Liver (tissue), 9 donors: Measurements from ENCODE around the gene TMEM175. TPM values are rescaled to one million over a fixed set of nuclear protein-coding genes. Genes with fewer than 3 reads are reported as not detected.

Source experiments
- DNase-seq: peaks from one replicate; pipeline ENCODE4 v3.0.0-alpha.2; 2017; ENCODE audit warnings: low spot score
- H3K27ac ChIP-seq, 2 donors: one replicate each; pipeline ENCODE4 v1.7.0; 2013; ENCODE audit warnings: inconsistent platforms in 2 of 2, low read length in 2 of 2, control low read depth in 1 of 2, low read depth in 1 of 2, mild to moderate bottlenecking in 1 of 2
- H3K27me3 ChIP-seq, 4 donors: one replicate each; pipeline versions ENCODE4 v1.6.1 to v1.7.0; 2013; ENCODE audit warnings: low read length in 3 of 4, inconsistent platforms in 1 of 4, mild to moderate bottlenecking in 1 of 4, moderate library complexity in 1 of 4; ENCODE audit not compliant: control insufficient read depth in 4 of 4, insufficient read depth in 4 of 4
- H3K36me3 ChIP-seq, 4 donors: one replicate each; pipeline versions ENCODE4 v1.6.1 to v1.7.0; 2013; ENCODE audit warnings: low read length in 3 of 4, mild to moderate bottlenecking in 3 of 4, low read depth in 1 of 4, moderate library complexity in 1 of 4; ENCODE audit not compliant: control insufficient read depth in 4 of 4, insufficient read depth in 3 of 4
- H3K4me1 ChIP-seq, 4 donors: one replicate each; pipeline versions ENCODE4 v1.6.1 to v1.7.0; 2013; ENCODE audit warnings: low read length in 3 of 4, mild to moderate bottlenecking in 3 of 4, moderate library complexity in 1 of 4; ENCODE audit not compliant: control insufficient read depth in 4 of 4, insufficient read depth in 4 of 4
- H3K4me3 ChIP-seq, 3 donors: one replicate each; pipeline versions ENCODE4 v1.6.1 to v1.7.0; 2013; ENCODE audit warnings: low read length in 3 of 3, control low read depth in 1 of 3, low read depth in 1 of 3, mild to moderate bottlenecking in 1 of 3
- H3K9ac ChIP-seq, 2 donors: one replicate each; pipeline ENCODE4 v1.7.0; 2013; ENCODE audit warnings: low read length in 2 of 2, mild to moderate bottlenecking in 2 of 2, moderate library complexity in 2 of 2, control low read depth in 1 of 2, low read depth in 1 of 2
- H3K9me3 ChIP-seq, 4 donors: one replicate each; pipeline versions ENCODE4 v1.6.1 to v1.7.0; 2013; ENCODE audit warnings: low read length in 3 of 4; ENCODE audit not compliant: control insufficient read depth in 4 of 4
- EGR1 ChIP-seq, 2 donors: IDR thresholded peaks; 2 replicates each; pipeline ENCODE4 v1.6.1; 2016 to 2018; ENCODE audit warnings: antibody characterized with exemption in 2 of 2, low read depth in 2 of 2
- FOXA1 ChIP-seq: IDR thresholded peaks from 2 replicates; pipeline ENCODE4 v1.6.1; 2016; ENCODE audit warnings: antibody characterized with exemption
- FOXA2 ChIP-seq: IDR thresholded peaks from 2 replicates; pipeline ENCODE4 v1.6.1; 2016; ENCODE audit warnings: antibody characterized with exemption
- GABPA ChIP-seq, 2 donors: IDR thresholded peaks in 1 of 2; conservative IDR thresholded peaks in 1 of 2; 2 replicates each; pipeline ENCODE4 v1.6.1; 2016; ENCODE audit warnings: antibody characterized with exemption in 2 of 2, mild to moderate bottlenecking in 1 of 2, moderate library complexity in 1 of 2
- JUND ChIP-seq, 2 donors: IDR thresholded peaks; 2 replicates each; pipeline ENCODE4 v1.6.1; 2016; ENCODE audit warnings: antibody characterized with exemption in 2 of 2
- NR2F2 ChIP-seq: IDR thresholded peaks from 2 replicates; pipeline ENCODE4 v1.6.1; 2016; ENCODE audit warnings: antibody characterized with exemption
- RAD21 ChIP-seq, 2 donors: IDR thresholded peaks; 2 replicates each; pipeline ENCODE4 v1.6.1; 2016; ENCODE audit warnings: antibody characterized with exemption in 2 of 2, mild to moderate bottlenecking in 2 of 2
- RXRA ChIP-seq, 2 donors: IDR thresholded peaks; 2 replicates each; pipeline ENCODE4 v1.6.1; 2017 to 2018; ENCODE audit warnings: antibody characterized with exemption in 2 of 2, mild to moderate bottlenecking in 1 of 2
- TAF1 ChIP-seq: conservative IDR thresholded peaks from 2 replicates; pipeline ENCODE4 v1.6.1; 2016; ENCODE audit warnings: antibody characterized with exemption, mild to moderate bottlenecking
- YY1 ChIP-seq: IDR thresholded peaks from 2 replicates; pipeline ENCODE4 v1.6.1; 2016; ENCODE audit warnings: antibody characterized with exemption, mild to moderate bottlenecking
- ZBTB33 ChIP-seq: IDR thresholded peaks from 2 replicates; pipeline ENCODE4 v1.6.1; 2016; ENCODE audit warnings: antibody characterized with exemption
- WGBS: extraction: QIAGEN DNeasy Blood & Tissue Kit; methylation state at CpG from one replicate; pipeline ENCODE4 v1.1.7; 2013; 5-methylcytosine and 5-hydroxymethylcytosine counted together
- polyA plus RNA-seq, 2 donors: library from polyadenylated mRNA; stranded (reverse) in 1 of 2; unstranded in 1 of 2; fragments of 200-250 nt in 1 of 2; fragments of >200 nt in 1 of 2; fragmentation: Nextera tagmentation in 1 of 2; extraction: Ambion mirVana in 1 of 2; gene quantifications; one replicate each; pipeline versions ENCODE4 v1.2.1 to v1.2.3, GENCODE V29; 2013 to 2015
- total RNA-seq, 2 donors: library from RNA; depleted of rRNA; stranded (reverse); fragments of >200 nt; gene quantifications; one replicate each; pipeline ENCODE4 v1.2.3, GENCODE V29; 2014
- TF ChIP-seq, protein P1 (sequence below): IDR thresholded peaks from 2 replicates; pipeline ENCODE4 v1.6.1; 2016; ENCODE audit warnings: antibody characterized with exemption
- TF ChIP-seq, protein P2 (sequence below): IDR thresholded peaks from 2 replicates; pipeline ENCODE4 v1.6.1; 2016; ENCODE audit warnings: antibody characterized with exemption, mild to moderate bottlenecking
- TF ChIP-seq, protein P3 (sequence below): IDR thresholded peaks from 2 replicates; pipeline ENCODE4 v1.6.1; 2016; ENCODE audit warnings: antibody characterized with exemption
- TF ChIP-seq, protein P4 (sequence below): fragments of 150-350 bp; IDR thresholded peaks from 2 replicates; pipeline ENCODE4 v1.5.1; 2017; ENCODE audit warnings: improper control_type of control experiment, low read depth, low read length; ENCODE audit not compliant: missing input control
- donor health status: healthy.
- donor health status: healthy.
- donor health status: healthy.
- donor health status: healthy.
- donor health status: healthy.

TMEM175 gene
- total and polyA plus RNA-seq, 4 donors: 18.6 to 26.3 (median 25.5) TPM

DNA sequence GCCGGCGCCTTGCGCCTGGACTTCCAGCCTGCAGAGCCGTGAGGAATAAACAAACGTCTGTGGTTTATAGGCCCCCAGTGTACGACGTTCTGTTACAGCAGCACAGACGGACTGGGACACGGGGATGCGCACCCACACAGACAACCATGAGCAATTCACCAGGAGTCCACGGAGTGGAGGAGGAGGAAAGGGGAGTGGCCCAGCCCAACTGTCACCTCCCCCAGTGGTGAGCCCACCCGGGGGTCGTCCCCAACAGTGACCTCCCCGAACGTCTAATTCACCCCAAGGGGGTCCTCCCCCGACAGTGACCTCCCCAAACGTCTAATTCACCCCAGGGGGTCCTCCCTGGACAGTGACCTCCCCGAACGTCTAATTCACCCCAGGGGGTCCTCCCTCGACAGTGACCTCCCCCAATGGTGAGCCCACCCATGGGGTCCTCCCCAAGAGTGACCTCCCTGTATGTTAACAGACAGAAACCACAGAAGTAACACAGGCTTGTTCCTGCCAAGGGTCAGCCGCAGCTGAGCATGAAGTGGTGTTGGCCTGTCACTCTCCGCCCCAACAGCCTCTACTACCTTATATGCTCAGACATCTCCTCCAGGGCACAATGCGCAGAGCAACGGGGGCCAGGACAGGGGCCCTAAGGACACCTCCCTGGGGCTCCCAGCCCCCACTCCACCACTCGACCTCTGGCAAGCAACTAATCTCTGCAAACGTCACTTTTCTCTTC, 6.3 kb upstream of the TMEM175 start:
- WGBS: 90% methylated on average over 26 of the region's 26 CpGs
- H3K27ac ChIP-seq: no peak overlapping the region
- no peaks in the 10 kb centered on the region for H3K9me3 ChIP-seq
- DNase-seq: no peak
- no peak overlapping the region for H3K4me3 ChIP-seq
- H3K36me3 ChIP-seq: peaks cover 0 to 2% (median under 1%) of the 10 kb centered on the region in 4 donors
- peaks cover 9 to 22% (median 21%) of the 10 kb centered on the region in 4 donors for H3K4me1 ChIP-seq
- no peak overlapping the region for H3K9ac ChIP-seq
- no peaks in the 10 kb centered on the region for H3K27me3 ChIP-seq
- TF ChIP-seq, protein P1, sequence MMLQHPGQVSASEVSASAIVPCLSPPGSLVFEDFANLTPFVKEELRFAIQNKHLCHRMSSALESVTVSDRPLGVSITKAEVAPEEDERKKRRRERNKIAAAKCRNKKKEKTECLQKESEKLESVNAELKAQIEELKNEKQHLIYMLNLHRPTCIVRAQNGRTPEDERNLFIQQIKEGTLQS: no peak
- TF ChIP-seq FOXA2: no peak
- no peak for TF ChIP-seq EGR1 (IDR thresholded peaks at IDR 0.05; ENCODE audit: low read depth in 2 of 2)
- TF ChIP-seq, protein P2, sequence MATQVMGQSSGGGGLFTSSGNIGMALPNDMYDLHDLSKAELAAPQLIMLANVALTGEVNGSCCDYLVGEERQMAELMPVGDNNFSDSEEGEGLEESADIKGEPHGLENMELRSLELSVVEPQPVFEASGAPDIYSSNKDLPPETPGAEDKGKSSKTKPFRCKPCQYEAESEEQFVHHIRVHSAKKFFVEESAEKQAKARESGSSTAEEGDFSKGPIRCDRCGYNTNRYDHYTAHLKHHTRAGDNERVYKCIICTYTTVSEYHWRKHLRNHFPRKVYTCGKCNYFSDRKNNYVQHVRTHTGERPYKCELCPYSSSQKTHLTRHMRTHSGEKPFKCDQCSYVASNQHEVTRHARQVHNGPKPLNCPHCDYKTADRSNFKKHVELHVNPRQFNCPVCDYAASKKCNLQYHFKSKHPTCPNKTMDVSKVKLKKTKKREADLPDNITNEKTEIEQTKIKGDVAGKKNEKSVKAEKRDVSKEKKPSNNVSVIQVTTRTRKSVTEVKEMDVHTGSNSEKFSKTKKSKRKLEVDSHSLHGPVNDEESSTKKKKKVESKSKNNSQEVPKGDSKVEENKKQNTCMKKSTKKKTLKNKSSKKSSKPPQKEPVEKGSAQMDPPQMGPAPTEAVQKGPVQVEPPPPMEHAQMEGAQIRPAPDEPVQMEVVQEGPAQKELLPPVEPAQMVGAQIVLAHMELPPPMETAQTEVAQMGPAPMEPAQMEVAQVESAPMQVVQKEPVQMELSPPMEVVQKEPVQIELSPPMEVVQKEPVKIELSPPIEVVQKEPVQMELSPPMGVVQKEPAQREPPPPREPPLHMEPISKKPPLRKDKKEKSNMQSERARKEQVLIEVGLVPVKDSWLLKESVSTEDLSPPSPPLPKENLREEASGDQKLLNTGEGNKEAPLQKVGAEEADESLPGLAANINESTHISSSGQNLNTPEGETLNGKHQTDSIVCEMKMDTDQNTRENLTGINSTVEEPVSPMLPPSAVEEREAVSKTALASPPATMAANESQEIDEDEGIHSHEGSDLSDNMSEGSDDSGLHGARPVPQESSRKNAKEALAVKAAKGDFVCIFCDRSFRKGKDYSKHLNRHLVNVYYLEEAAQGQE: no peak
- no peak for TF ChIP-seq TAF1
- no peak for TF ChIP-seq ZBTB33
- TF ChIP-seq RXRA (IDR thresholded peaks at IDR 0.05): no peak
- no peak for TF ChIP-seq JUND (IDR thresholded peaks at IDR 0.05)
- TF ChIP-seq, protein P3, sequence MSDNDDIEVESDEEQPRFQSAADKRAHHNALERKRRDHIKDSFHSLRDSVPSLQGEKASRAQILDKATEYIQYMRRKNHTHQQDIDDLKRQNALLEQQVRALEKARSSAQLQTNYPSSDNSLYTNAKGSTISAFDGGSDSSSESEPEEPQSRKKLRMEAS: no peak

DNA sequence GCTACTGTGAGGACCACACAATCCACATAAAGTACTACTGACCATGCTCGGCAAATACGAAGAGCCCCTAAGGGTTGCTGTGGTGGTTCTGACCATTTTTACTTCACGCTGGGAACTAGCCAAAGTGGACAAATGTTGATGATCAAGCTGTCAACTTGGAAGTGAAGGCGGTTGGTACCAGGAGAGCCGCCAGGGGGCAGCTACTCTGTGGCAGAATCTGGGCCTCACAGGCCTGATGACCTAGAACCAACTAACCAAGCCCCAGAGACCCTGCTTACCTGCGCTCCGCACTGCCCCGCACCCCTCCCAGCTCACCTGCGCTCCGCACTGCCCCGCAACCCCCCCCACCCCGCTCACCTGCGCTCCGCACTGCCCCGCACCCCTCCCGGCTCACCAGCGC, 5.7 kb upstream of the TMEM175 start:
- H3K4me1 ChIP-seq: peaks cover 9 to 27% (median 26%) of the 10 kb centered on the region in 4 donors
- no peaks in the 10 kb centered on the region for H3K9me3 ChIP-seq
- H3K27me3 ChIP-seq: no peaks in the 10 kb centered on the region
- H3K4me3 ChIP-seq: no peak overlapping the region
- H3K9ac ChIP-seq: no peak overlapping the region
- DNase-seq: no peak
- H3K36me3 ChIP-seq: peaks cover 0 to 2% (median under 1%) of the 10 kb centered on the region in 4 donors
- H3K27ac ChIP-seq: no peak overlapping the region
- 92% methylated on average over 15 of the region's 17 CpGs for WGBS
- TF ChIP-seq RXRA (IDR thresholded peaks at IDR 0.05): no peak
- TF ChIP-seq, protein P4, sequence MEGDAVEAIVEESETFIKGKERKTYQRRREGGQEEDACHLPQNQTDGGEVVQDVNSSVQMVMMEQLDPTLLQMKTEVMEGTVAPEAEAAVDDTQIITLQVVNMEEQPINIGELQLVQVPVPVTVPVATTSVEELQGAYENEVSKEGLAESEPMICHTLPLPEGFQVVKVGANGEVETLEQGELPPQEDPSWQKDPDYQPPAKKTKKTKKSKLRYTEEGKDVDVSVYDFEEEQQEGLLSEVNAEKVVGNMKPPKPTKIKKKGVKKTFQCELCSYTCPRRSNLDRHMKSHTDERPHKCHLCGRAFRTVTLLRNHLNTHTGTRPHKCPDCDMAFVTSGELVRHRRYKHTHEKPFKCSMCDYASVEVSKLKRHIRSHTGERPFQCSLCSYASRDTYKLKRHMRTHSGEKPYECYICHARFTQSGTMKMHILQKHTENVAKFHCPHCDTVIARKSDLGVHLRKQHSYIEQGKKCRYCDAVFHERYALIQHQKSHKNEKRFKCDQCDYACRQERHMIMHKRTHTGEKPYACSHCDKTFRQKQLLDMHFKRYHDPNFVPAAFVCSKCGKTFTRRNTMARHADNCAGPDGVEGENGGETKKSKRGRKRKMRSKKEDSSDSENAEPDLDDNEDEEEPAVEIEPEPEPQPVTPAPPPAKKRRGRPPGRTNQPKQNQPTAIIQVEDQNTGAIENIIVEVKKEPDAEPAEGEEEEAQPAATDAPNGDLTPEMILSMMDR: no peak
- TF ChIP-seq, protein P1: no peak
- no peak for TF ChIP-seq FOXA1
- TF ChIP-seq NR2F2: no peak
- no peak for TF ChIP-seq ZBTB33
- TF ChIP-seq, protein P3: no peak
- TF ChIP-seq EGR1 (IDR thresholded peaks at IDR 0.05; ENCODE audit: low read depth in 2 of 2): no peak
- no peak for TF ChIP-seq YY1
- TF ChIP-seq JUND (IDR thresholded peaks at IDR 0.05): no peak
- TF ChIP-seq GABPA (IDR thresholded peaks at IDR 0.05 in 1 of 2, conservative IDR thresholded peaks at IDR 0.05 in 1 of 2): no peak
- TF ChIP-seq RAD21 (IDR thresholded peaks at IDR 0.05): no peak
- no peak for TF ChIP-seq TAF1
- TF ChIP-seq, protein P2: no peak
